SJCRH30 (cell line): ENCODE data around the gene CACNA2D3. TPM values are rescaled to one million over a fixed set of nuclear protein-coding genes. Genes with fewer than 3 reads are reported as not detected.
"Not testable (repeated sequence)": the region's sequence is repeated elsewhere in the genome, so short reads cannot be mapped to it uniquely, and the experiment has no call there.

Experiments used
- DNase-seq, 2 experiments: peaks; one replicate each; pipeline ENCODE4 v3.0.0-alpha.2; 2015 to 2020
- H3K27ac ChIP-seq: fragments of 250-450 bp; sonication (Bioruptor Pico); 2 replicates; pipeline ENCODE4 v1.5.1; 2020; ENCODE audit warnings: mild to moderate bottlenecking, moderate library complexity
- H3K27me3 ChIP-seq: fragments of 250-450 bp; sonication (Bioruptor Pico); 2 replicates; pipeline ENCODE4 v1.5.1; 2020; ENCODE audit warnings: mild to moderate bottlenecking, moderate library complexity
- H3K36me3 ChIP-seq: fragments of 250-450 bp; sonication (Bioruptor Pico); 2 replicates; pipeline ENCODE4 v1.5.1; 2020; ENCODE audit warnings: mild to moderate bottlenecking, moderate library complexity
- H3K4me1 ChIP-seq: fragments of 250-450 bp; sonication (Bioruptor Pico); 2 replicates; pipeline ENCODE4 v1.5.1; 2020; ENCODE audit warnings: mild to moderate bottlenecking, moderate library complexity
- H3K4me3 ChIP-seq: fragments of 250-450 bp; sonication (Bioruptor Pico); 2 replicates; pipeline ENCODE4 v1.5.1; 2020; ENCODE audit warnings: mild to moderate bottlenecking, moderate library complexity
- H3K9me3 ChIP-seq: fragments of 250-450 bp; sonication (Bioruptor Pico); replicated peaks from 2 replicates; pipeline ENCODE4 v1.5.1; 2020; ENCODE audit warnings: mild to moderate bottlenecking, moderate library complexity
- total RNA-seq: library from RNA; depleted of rRNA; stranded (reverse); fragments of >200 nt; shearing (Covaris generic); gene quantifications from 2 replicates; pipeline ENCODE4 v1.2.3, GENCODE V29; 2014

The CACNA2D3 gene
- total RNA-seq, 1 experiment from 2014 or later = 0.22 TPM

DNA sequence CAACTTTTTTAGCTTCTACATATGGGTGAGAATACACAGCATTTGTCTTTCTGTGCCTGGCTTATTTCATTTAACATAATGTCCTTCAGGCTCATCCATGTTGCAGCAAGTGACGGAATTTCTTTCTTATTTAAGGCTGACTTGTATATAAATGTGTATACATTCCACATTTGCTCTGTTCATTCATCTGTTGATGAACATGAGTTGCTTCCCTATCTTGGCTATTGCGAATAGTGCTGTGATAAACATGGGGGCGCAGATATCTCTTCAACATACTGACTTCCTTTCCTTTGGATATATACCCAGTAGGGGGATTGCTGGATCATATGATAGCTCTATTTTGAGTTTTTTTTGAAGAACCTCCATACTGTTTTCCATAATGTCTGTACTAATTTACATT, 332.5 kb downstream of the CACNA2D3 start:
- DNase-seq = no peak
- Histone ChIP-seq H3K27me3 (no peaks in the 10 kb centered on the region), H3K4me1 (no peaks in the 10 kb centered on the region), H3K9me3 (no peaks in the 10 kb centered on the region), H3K4me3 (no peak overlapping the region), H3K27ac (no peak overlapping the region), H3K36me3 (no peaks in the 10 kb centered on the region)

GRCh38 chr3:54458357-54458756, 336.0 kb downstream of the CACNA2D3 start:
- DNase-seq = no peak
- H3K27me3 ChIP-seq = no peaks in the 10 kb centered on the region
- H3K4me1 ChIP-seq = no peaks in the 10 kb centered on the region
- no peak overlapping the region for H3K27ac ChIP-seq
- H3K36me3 ChIP-seq = no peaks in the 10 kb centered on the region
- no peaks in the 10 kb centered on the region for H3K9me3 ChIP-seq
- no peak overlapping the region for H3K4me3 ChIP-seq

DNA sequence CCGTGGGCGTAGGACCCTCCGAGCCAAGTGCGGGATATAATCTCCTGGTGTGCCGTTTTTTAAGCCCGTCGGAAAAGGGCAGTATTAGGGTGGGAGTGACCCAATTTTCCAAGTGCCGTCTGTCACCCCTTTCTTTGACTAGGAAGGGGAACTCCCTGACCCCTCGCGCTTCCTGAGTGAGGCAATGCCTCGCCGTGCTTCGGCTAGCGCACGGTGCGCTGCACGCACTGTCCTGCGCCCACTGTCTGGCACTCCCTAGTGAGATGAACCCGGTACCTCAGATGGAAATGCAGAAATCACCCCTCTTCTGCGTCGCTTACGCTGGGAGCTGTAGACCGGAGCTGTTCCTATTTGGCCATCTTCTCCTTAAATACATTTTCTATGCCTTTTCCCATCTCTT, 342.2 kb downstream of the CACNA2D3 start:
- not testable (repeated sequence) for H3K27ac ChIP-seq, DNase-seq, H3K4me1 ChIP-seq, H3K9me3 ChIP-seq, H3K27me3 ChIP-seq, H3K4me3 ChIP-seq, H3K36me3 ChIP-seq

DNA sequence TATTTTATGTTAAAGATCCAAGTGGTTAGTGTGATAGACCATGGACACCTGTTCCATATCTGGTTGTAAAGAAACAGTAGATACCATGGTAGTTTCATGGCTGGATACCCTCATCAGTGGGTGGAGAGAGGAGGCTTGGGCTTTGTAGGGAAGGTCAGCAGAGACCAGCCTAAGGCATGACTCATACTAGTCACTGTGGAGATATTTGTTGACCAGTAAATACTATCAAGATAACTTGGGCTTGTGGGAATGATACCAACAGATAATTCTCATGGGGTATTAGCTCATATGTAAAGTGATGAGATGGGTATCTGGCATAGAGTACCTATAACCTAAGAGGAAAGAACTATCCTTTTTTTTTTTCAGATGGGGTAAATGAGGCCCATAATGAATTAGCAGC, 354.5 kb downstream of the CACNA2D3 start:
- Histone ChIP-seq H3K4me3 (no peak overlapping the region), H3K27ac (no peak overlapping the region), H3K27me3 (no peaks in the 10 kb centered on the region), H3K4me1 (no peaks in the 10 kb centered on the region), H3K36me3 (no peaks in the 10 kb centered on the region), H3K9me3 (no peaks in the 10 kb centered on the region)
- no peak for DNase-seq

DNA sequence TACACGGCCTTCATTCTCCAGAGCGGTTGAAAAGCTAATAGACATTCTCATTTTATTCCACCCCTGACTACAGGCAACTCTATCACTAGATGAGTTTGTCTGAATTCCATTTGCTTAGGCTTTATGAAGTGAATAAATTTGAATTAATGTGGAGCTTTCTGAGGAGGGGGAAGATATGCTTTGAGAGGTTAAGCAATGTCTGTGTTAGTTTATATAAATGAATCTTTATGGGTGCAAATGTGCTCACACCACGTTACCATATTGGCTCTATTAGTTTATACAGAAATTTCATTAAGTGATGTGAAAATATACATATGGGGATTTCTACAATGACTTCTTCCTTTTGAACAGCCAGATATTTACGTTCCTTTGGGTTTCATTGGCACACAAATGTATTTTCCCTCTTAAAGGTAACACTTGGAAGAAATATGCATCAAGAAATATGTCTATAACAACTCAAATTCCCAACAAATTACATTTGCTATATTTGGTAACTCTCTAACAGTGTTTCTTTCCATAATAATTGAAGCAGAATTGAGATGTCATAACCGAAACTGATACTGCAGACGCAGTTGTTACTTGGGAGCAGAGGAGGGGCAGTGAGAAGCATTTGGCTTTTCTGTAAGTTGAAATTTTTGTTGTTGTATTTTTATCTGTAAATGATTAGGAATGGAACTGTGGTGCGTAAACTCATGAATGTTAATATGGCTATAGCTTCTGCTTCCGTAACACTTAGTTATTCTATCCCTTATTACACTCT, 359.4 kb downstream of the CACNA2D3 start:
- Histone ChIP-seq H3K9me3 (no peaks in the 10 kb centered on the region), H3K36me3 (no peaks in the 10 kb centered on the region), H3K4me3 (no peak overlapping the region), H3K27ac (no peak overlapping the region), H3K27me3 (no peaks in the 10 kb centered on the region), H3K4me1 (no peaks in the 10 kb centered on the region)
- DNase-seq = no peak

DNA sequence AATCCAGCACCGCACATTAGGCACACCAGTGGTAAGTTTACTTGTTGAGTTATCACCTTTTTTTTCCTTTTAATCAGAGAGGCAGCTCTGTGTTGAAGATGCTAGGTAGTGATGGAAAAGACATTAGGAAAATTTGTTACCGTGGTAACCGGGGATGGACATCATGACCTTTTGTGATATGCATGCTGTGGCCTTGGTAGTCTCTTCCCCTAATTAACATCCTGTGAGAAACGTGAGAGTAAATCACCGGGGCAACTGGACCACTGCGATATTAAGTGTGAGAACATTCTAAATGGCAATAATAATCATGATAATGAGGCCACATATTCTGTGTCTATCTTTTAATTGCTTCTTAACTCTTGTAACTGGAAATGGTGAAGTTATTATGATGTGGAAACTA, 362.0 kb downstream of the CACNA2D3 start:
- DNase-seq = no peak
- no peaks in the 10 kb centered on the region for H3K9me3 ChIP-seq
- no peaks in the 10 kb centered on the region for H3K27me3 ChIP-seq
- H3K36me3 ChIP-seq = no peaks in the 10 kb centered on the region
- H3K27ac ChIP-seq = no peak overlapping the region
- H3K4me1 ChIP-seq = no peaks in the 10 kb centered on the region
- H3K4me3 ChIP-seq = no peak overlapping the region

DNA sequence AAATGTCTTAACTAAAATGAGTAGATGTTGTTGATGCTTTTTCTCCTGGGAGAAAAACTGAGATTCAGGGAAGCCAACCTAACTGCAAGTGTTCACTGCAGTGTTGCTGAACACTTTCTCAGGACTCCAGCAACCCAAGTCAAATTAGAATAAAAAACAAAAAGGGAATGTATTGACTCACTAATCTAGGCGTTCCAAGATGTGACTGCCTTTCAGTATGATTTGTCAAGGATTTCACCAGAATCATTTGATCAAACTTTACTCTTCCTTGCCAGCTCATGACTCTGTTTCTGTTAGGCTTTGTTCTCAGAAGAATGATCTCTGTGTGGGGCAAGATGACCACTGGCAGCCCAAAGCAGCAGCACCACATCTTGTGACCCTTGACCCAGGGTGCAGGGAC, 364.0 kb downstream of the CACNA2D3 start:
- Histone ChIP-seq H3K4me1 (no peaks in the 10 kb centered on the region), H3K4me3 (no peak overlapping the region), H3K27me3 (no peaks in the 10 kb centered on the region), H3K36me3 (no peaks in the 10 kb centered on the region), H3K9me3 (no peaks in the 10 kb centered on the region), H3K27ac (no peak overlapping the region)
- no peak for DNase-seq

GRCh38 chr3:54488297-54488696, 365.9 kb downstream of the CACNA2D3 start:
- no peak overlapping the region for H3K4me3 ChIP-seq
- no peaks in the 10 kb centered on the region for H3K27me3 ChIP-seq
- H3K4me1 ChIP-seq = no peaks in the 10 kb centered on the region
- H3K27ac ChIP-seq = no peak overlapping the region
- no peaks in the 10 kb centered on the region for H3K9me3 ChIP-seq
- no peaks in the 10 kb centered on the region for H3K36me3 ChIP-seq
- no peak for DNase-seq

DNA sequence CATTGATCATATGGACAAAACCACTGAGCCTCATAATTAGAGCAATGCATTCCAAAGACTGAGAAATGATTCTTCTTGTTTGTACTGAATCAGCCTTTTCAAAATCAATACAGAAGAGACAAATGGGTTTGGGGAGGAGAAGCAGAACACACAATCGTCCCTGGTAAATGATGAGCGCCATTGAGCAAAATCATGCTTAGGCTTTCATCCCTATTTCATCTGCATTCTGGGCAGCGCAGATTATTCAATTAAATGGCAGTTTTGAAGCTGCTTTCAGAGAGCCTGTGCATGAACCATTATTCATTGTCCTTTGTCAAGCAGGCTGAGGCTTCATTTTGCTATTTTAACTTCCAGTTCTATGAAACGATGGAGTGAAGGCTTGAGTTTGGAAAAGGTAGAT, 371.9 kb downstream of the CACNA2D3 start:
- Histone ChIP-seq H3K27me3 (no peaks in the 10 kb centered on the region), H3K4me1 (no peaks in the 10 kb centered on the region), H3K4me3 (no peak overlapping the region), H3K9me3 (no peaks in the 10 kb centered on the region), H3K27ac (no peak overlapping the region), H3K36me3 (no peaks in the 10 kb centered on the region)
- no peak for DNase-seq

GRCh38 chr3:54506603-54507002, 384.3 kb downstream of the CACNA2D3 start:
- Histone ChIP-seq H3K4me1 (peaks cover 4% of the 10 kb centered on the region), H3K27ac (no peak overlapping the region), H3K36me3 (no peaks in the 10 kb centered on the region), H3K4me3 (no peak overlapping the region), H3K9me3 (no peaks in the 10 kb centered on the region), H3K27me3 (no peaks in the 10 kb centered on the region)
- DNase-seq = no peak

- no peaks in the 10 kb centered on the region for H3K36me3 ChIP-seq
- no peaks in the 10 kb centered on the region for H3K27me3 ChIP-seq
- DNase-seq = no peak
- H3K4me3 ChIP-seq = no peak overlapping the region
- no peak overlapping the region for H3K27ac ChIP-seq
- no peaks in the 10 kb centered on the region for H3K9me3 ChIP-seq
- peaks cover 9% of the 10 kb centered on the region for H3K4me1 ChIP-seq
Observed at GRCh38 chr3:54507876-54508460, 385.6 kb downstream of the CACNA2D3 start.

- H3K4me3 ChIP-seq = no peak overlapping the region
- no peaks in the 10 kb centered on the region for H3K36me3 ChIP-seq
- DNase-seq = no peak
- no peaks in the 10 kb centered on the region for H3K9me3 ChIP-seq
- H3K4me1 ChIP-seq = peaks cover 9% of the 10 kb centered on the region
- no peak overlapping the region for H3K27ac ChIP-seq
- no peaks in the 10 kb centered on the region for H3K27me3 ChIP-seq
Observed at GRCh38 chr3:54510506-54510905, 388.2 kb downstream of the CACNA2D3 start.

DNA sequence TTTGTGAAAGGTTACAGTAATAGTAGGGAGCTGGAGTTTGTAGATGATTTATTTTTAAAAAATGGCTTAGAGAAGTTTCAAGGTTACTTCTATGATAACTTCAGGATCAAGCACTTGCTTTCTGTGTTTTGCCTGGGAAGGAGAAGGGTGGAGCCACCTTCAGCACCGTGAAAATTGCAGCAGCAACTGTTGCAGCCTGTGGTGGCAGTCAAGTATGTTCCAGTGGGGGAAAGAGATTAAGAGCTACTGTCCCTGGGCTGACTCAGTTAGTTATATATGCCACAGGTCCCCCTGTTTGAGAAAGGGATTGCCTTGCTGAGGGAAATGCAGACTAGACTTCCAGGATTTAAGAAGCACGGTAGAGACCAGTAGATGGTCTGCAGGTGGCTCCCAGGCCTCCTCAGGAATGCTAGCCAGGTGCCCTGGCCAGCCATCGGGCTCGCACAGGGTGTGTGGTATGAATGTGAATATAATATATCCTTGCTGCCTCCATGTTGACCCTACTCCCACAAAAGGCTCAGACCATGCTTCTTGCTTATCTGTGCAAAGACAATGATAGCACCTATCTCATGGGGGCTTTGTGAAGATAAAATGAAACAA, 389.5 kb downstream of the CACNA2D3 start:
- no peaks in the 10 kb centered on the region for H3K9me3 ChIP-seq
- H3K4me1 ChIP-seq = peaks cover 9% of the 10 kb centered on the region
- H3K27ac ChIP-seq = peak overlapping the region; percentile 39
- H3K4me3 ChIP-seq = no peak overlapping the region
- H3K27me3 ChIP-seq = no peaks in the 10 kb centered on the region
- H3K36me3 ChIP-seq = no peaks in the 10 kb centered on the region
- DNase-seq = peak; percentile 58 to 66

- DNase-seq = no peak
- H3K27me3 ChIP-seq = no peaks in the 10 kb centered on the region
- no peak overlapping the region for H3K4me3 ChIP-seq
- H3K9me3 ChIP-seq = no peaks in the 10 kb centered on the region
- no peak overlapping the region for H3K27ac ChIP-seq
- H3K4me1 ChIP-seq = peaks cover 9% of the 10 kb centered on the region
- H3K36me3 ChIP-seq = no peaks in the 10 kb centered on the region
Observed at GRCh38 chr3:54514006-54514405, 391.7 kb downstream of the CACNA2D3 start.

GRCh38 chr3:54514416-54514815, 392.1 kb downstream of the CACNA2D3 start:
- no peaks in the 10 kb centered on the region for H3K9me3 ChIP-seq
- no peaks in the 10 kb centered on the region for H3K36me3 ChIP-seq
- H3K27ac ChIP-seq = no peak overlapping the region
- DNase-seq = no peak
- H3K4me3 ChIP-seq = no peak overlapping the region
- H3K27me3 ChIP-seq = no peaks in the 10 kb centered on the region
- H3K4me1 ChIP-seq = peaks cover 9% of the 10 kb centered on the region
